Measurements from ENCODE around the gene AGMO.

The AGMO gene

DNA sequence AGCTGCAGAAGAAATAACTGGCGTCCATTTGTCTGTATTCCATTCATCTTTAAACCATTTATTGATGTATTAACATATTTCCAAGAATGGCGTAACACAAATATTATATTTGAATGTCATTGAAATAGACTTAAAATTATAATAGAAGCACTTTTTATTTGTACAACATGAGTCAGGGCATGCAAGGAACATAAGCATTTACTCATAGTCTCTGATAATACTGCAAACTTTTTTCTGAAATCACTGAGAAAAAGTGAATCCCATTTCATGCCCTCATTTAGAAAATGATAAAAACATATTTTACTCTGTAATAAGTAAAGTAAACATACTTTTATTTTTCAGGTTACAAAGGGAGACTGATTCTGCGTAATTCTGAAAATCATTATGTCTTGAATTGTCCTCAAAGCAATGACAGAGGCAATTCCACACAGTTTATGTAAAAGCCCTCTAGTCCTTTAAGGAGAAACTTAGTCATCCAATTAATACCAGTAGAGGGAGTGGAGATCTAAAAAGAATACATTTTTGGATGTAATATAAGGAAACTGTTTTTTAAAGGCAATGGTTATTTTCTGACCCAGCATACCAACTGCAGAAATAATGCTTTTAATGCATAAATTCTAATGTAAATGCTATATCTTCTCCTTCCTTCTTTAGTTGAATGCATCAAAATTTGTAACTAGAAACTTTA, 58.1 kb downstream of the AGMO start:
- H3K27ac ChIP-seq = no peak overlapping the region
- 0 out of 2 replicates have a peak, but pooled peaks have one; percentile 16 for TF ChIP-seq CTCF (conservative IDR thresholded peaks at IDR 0.05)

GRCh38 chr7:15498465-15498864, 63.4 kb downstream of the AGMO start:
- no peak for TF ChIP-seq CTCF (conservative IDR thresholded peaks at IDR 0.05)

GRCh38 chr7:15495170-15495569, 66.6 kb downstream of the AGMO start:
- no peak for TF ChIP-seq CTCF (conservative IDR thresholded peaks at IDR 0.05)
- no peak overlapping the region for H3K27ac ChIP-seq

More at GRCh38 chr7:15498465-15498864, 63.4 kb downstream of the AGMO start:
- H3K27ac ChIP-seq = no peak overlapping the region

- H3K27ac ChIP-seq = no peak overlapping the region
- TF ChIP-seq CTCF (conservative IDR thresholded peaks at IDR 0.05) = no peak
These were observed 67.1 kb downstream of the AGMO start for GRCh38 chr7:15494711-15495110.

- no peak for TF ChIP-seq CTCF (conservative IDR thresholded peaks at IDR 0.05)
- no peak overlapping the region for H3K27ac ChIP-seq
These were observed 70.5 kb downstream of the AGMO start for GRCh38 chr7:15491361-15491760.

DNA sequence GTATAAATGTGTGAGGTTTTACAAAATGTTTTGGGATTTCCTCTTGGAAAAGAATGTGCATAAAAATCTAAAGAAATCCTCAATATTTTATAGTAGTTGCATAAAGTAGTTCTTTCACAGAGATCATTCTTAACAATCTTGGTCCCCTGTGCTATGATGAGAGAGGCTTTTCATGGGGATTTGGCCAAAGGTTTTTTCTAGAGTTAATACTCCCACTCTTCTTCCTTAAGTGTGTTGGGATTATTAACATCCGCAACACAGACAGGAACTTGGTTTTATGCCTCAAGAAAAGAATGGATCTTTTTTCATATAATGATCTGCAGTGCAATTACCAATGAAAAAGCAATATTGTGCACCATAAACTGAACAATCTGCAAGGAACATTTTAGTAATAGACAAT, 71.5 kb downstream of the AGMO start:
- no peak overlapping the region for H3K27ac ChIP-seq
- TF ChIP-seq CTCF (conservative IDR thresholded peaks at IDR 0.05) = no peak

- TF ChIP-seq CTCF (conservative IDR thresholded peaks at IDR 0.05) = no peak
- H3K27ac ChIP-seq = no peak overlapping the region
These were observed 72.0 kb downstream of the AGMO start for GRCh38 chr7:15489861-15490260.

All from VCaP (cell line).